ENCODE data around the gene CDKL1. TPM values are rescaled to one million over a fixed set of nuclear protein-coding genes. Genes with fewer than 3 reads are reported as not detected.

Gene CDKL1
- total and polyA plus RNA-seq, 2 of the 13 experiments (the other 11 are each of a cell fraction or from before 2014, with no cell fraction given), result 4.4 to 5.1 TPM

GRCh38 chr14:50303744-50304471 is 92.8 kb downstream of the CDKL1 start (continued):
- TF ChIP-seq, protein P1, sequence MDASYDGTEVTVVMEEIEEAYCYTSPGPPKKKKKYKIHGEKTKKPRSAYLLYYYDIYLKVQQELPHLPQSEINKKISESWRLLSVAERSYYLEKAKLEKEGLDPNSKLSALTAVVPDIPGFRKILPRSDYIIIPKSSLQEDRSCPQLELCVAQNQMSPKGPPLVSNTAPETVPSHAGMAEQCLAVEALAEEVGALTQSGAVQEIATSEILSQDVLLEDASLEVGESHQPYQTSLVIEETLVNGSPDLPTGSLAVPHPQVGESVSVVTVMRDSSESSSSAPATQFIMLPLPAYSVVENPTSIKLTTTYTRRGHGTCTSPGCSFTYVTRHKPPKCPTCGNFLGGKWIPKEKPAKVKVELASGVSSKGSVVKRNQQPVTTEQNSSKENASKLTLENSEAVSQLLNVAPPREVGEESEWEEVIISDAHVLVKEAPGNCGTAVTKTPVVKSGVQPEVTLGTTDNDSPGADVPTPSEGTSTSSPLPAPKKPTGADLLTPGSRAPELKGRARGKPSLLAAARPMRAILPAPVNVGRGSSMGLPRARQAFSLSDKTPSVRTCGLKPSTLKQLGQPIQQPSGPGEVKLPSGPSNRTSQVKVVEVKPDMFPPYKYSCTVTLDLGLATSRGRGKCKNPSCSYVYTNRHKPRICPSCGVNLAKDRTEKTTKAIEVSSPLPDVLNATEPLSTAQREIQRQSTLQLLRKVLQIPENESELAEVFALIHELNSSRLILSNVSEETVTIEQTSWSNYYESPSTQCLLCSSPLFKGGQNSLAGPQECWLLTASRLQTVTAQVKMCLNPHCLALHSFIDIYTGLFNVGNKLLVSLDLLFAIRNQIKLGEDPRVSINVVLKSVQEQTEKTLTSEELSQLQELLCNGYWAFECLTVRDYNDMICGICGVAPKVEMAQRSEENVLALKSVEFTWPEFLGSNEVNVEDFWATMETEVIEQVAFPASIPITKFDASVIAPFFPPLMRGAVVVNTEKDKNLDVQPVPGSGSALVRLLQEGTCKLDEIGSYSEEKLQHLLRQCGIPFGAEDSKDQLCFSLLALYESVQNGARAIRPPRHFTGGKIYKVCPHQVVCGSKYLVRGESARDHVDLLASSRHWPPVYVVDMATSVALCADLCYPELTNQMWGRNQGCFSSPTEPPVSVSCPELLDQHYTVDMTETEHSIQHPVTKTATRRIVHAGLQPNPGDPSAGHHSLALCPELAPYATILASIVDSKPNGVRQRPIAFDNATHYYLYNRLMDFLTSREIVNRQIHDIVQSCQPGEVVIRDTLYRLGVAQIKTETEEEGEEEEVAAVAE (CRISPR knock-in tag; IDR thresholded peaks at IDR 0.05; ENCODE audit: borderline replicate concordance), result peak; percentile 45; the same call in 1 of the 2 replicates
- TF ChIP-seq ZNF580 (CRISPR knock-in tag; IDR thresholded peaks at IDR 0.05; ENCODE audit: borderline replicate concordance, low read depth) (peak; percentile 50; the same call in 1 of the 2 replicates), NR2F6 (IDR thresholded peaks at IDR 0.05) (no peak), NR2F6 (CRISPR knock-in tag; IDR thresholded peaks at IDR 0.05) (peak; percentile 60), ZNF598 (CRISPR knock-in tag; IDR thresholded peaks at IDR 0.05; ENCODE audit: borderline replicate concordance) (no peak), HOXA5 (CRISPR knock-in tag; IDR thresholded peaks at IDR 0.05) (0 out of 2 replicates have a peak, but pooled peaks have one; percentile 38), MAFF (IDR thresholded peaks at IDR 0.05; ENCODE audit: low read depth, low read length) (peak; percentile 86), HOXA3 (CRISPR knock-in tag; IDR thresholded peaks at IDR 0.05) (peak; percentile 84), ZNF12 (CRISPR knock-in tag; IDR thresholded peaks at IDR 0.05) (peak; percentile 75; the same call in 1 of the 2 replicates), LCORL (IDR thresholded peaks at IDR 0.05) (peak; percentile 49; the same call in 1 of the 2 replicates), LCORL (CRISPR knock-in tag; IDR thresholded peaks at IDR 0.05) (peak; percentile 61; the same call in 1 of the 2 replicates), ARNTL (CRISPR knock-in tag; IDR thresholded peaks at IDR 0.05) (peak; percentile 76), SATB2 (CRISPR knock-in tag; IDR thresholded peaks at IDR 0.05) (0 out of 2 replicates have a peak, but pooled peaks have one; percentile 50), SOX13 (IDR thresholded peaks at IDR 0.05) (peak; percentile 59), SOX13 (CRISPR knock-in tag; conservative IDR thresholded peaks at IDR 0.05 in 1 of 2, IDR thresholded peaks at IDR 0.05 in 1 of 2) (peak in 1 of 2 experiments; percentile 72; a peak in 2 of 4 replicates), CEBPB (IDR thresholded peaks at IDR 0.05; ENCODE audit: borderline replicate concordance, low read depth, low read length) (peak; percentile 99), ZNF232 (CRISPR knock-in tag; IDR thresholded peaks at IDR 0.05; ENCODE audit: borderline replicate concordance) (peak; percentile 74; the same call in 1 of the 2 replicates), ZNF792 (CRISPR knock-in tag; IDR thresholded peaks at IDR 0.05) (peak; percentile 74; the same call in 1 of the 2 replicates), NR2C2 (CRISPR knock-in tag; IDR thresholded peaks at IDR 0.05; ENCODE audit: borderline replicate concordance) (peak; percentile 30; the same call in 1 of the 2 replicates), SMAD3 (CRISPR knock-in tag; IDR thresholded peaks at IDR 0.05) (0 out of 2 replicates have a peak, but pooled peaks have one; percentile 47), MYC (CRISPR knock-in tag; IDR thresholded peaks at IDR 0.05; ENCODE audit: borderline replicate concordance) (0 out of 2 replicates have a peak, but pooled peaks have one; percentile 23)
- TF ChIP-seq, protein P2, sequence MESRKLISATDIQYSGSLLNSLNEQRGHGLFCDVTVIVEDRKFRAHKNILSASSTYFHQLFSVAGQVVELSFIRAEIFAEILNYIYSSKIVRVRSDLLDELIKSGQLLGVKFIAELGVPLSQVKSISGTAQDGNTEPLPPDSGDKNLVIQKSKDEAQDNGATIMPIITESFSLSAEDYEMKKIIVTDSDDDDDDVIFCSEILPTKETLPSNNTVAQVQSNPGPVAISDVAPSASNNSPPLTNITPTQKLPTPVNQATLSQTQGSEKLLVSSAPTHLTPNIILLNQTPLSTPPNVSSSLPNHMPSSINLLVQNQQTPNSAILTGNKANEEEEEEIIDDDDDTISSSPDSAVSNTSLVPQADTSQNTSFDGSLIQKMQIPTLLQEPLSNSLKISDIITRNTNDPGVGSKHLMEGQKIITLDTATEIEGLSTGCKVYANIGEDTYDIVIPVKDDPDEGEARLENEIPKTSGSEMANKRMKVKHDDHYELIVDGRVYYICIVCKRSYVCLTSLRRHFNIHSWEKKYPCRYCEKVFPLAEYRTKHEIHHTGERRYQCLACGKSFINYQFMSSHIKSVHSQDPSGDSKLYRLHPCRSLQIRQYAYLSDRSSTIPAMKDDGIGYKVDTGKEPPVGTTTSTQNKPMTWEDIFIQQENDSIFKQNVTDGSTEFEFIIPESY (CRISPR knock-in tag; IDR thresholded peaks at IDR 0.05), result peak; percentile 69
- TF ChIP-seq, protein P3, sequence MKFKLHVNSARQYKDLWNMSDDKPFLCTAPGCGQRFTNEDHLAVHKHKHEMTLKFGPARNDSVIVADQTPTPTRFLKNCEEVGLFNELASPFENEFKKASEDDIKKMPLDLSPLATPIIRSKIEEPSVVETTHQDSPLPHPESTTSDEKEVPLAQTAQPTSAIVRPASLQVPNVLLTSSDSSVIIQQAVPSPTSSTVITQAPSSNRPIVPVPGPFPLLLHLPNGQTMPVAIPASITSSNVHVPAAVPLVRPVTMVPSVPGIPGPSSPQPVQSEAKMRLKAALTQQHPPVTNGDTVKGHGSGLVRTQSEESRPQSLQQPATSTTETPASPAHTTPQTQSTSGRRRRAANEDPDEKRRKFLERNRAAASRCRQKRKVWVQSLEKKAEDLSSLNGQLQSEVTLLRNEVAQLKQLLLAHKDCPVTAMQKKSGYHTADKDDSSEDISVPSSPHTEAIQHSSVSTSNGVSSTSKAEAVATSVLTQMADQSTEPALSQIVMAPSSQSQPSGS (CRISPR knock-in tag; IDR thresholded peaks at IDR 0.05), result peak; percentile 51; the same call in 1 of the 2 replicates
